Right lobe of liver (tissue), 4 donors: ENCODE measurements around the gene NPC1.

ENCODE experiments used
- POLR2A ChIP-seq: fragments of 450-650 bp; IDR thresholded peaks from one replicate; pipeline ENCODE4 v1.6.1; 2017; ENCODE audit warnings: antibody characterized with exemption, mild to moderate bottlenecking
- TF ChIP-seq, protein P1 (sequence below), 4 donors: fragments of 200-600 bp in 3 of 4; fragments of 450-650 bp in 1 of 4; IDR thresholded peaks; one replicate each; pipeline versions ENCODE4 v1.5.1 to v1.8.0; 2016 to 2022; ENCODE audit warnings: antibody characterized with exemption in 4 of 4, mild to moderate bottlenecking in 2 of 4
- donor health status: DM: no; HTN: no; CAD: no.
- donor health status: DM: no; HTN: no; CAD: no.
- donor health status: DM: no; HTN: yes; CAD: no.

- TF ChIP-seq, protein P1, sequence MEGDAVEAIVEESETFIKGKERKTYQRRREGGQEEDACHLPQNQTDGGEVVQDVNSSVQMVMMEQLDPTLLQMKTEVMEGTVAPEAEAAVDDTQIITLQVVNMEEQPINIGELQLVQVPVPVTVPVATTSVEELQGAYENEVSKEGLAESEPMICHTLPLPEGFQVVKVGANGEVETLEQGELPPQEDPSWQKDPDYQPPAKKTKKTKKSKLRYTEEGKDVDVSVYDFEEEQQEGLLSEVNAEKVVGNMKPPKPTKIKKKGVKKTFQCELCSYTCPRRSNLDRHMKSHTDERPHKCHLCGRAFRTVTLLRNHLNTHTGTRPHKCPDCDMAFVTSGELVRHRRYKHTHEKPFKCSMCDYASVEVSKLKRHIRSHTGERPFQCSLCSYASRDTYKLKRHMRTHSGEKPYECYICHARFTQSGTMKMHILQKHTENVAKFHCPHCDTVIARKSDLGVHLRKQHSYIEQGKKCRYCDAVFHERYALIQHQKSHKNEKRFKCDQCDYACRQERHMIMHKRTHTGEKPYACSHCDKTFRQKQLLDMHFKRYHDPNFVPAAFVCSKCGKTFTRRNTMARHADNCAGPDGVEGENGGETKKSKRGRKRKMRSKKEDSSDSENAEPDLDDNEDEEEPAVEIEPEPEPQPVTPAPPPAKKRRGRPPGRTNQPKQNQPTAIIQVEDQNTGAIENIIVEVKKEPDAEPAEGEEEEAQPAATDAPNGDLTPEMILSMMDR (IDR thresholded peaks at IDR 0.05) = no peak
- TF ChIP-seq POLR2A = no peak
These were observed 79.9 kb downstream of the NPC1 start for GRCh38 chr18:23506393-23506792.
